ENCODE measurements around the gene PLD5.

GRCh38 chr1:242132121-242132817, 392.2 kb downstream of the PLD5 start:
- TF ChIP-seq TAF1 (IDR thresholded peaks at IDR 0.05; ENCODE audit: low read depth, low read length) (no peak), POLR2AphosphoS5 (IDR thresholded peaks at IDR 0.05; ENCODE audit: low read depth, low read length) (no peak)

All from GM12891 (cell line).